Measurements from ENCODE around the gene GPR143. TPM values are rescaled to one million over a fixed set of nuclear protein-coding genes. Genes with fewer than 3 reads are reported as not detected.
"Not testable (repeated sequence)": the region's sequence is repeated elsewhere in the genome, so short reads cannot be mapped to it uniquely, and the experiment has no call there.

Gene GPR143
- total RNA-seq = 1 to 10 TPM in 1 of 2 donors, not detected in 1; 1.1 TPM
- long read RNA-seq, donor 1 = 0 reads
- long read RNA-seq, donor 2, partial matches to known transcripts = 0 of 1 reads
- long read RNA-seq, donor 2, other reads (novel, unspliced or antisense) = 0 of 1 reads

GRCh38 chrX:9765737-9766097 is at the start of gene GPR143:
TSS of gene GPR143 (minus strand) at chrX:9765847. CDS start at chrX:9765817, 30 bp downstream.
- DNase-seq (ENCODE audit: low spot score) = peak; percentile 69
- intact Hi-C loops (cut with DNase I) = no loop called here

GRCh38 chrX:9811086-9811485 is 45.4 kb upstream of the GPR143 start:
- DNase-seq (ENCODE audit: low spot score) = not testable (repeated sequence)
- intact Hi-C loops (cut with DNase I) = loop anchor here in 1 of 2 donors (5.0 kb wide), 1 partner anchor 1291 kb away; no protein-coding TSS in a partner anchor

- intact Hi-C loops (cut with DNase I) = loop anchor here in 1 of 2 donors (5.0 to 10.0 kb wide), 2 partner anchors 215 to 1292 kb away; no protein-coding TSS in a partner anchor
- not testable (repeated sequence) for DNase-seq (ENCODE audit: low spot score)
Measured at GRCh38 chrX:9809876-9810275, 44.2 kb upstream of the GPR143 start.

- DNase-seq (ENCODE audit: low spot score) = no peak
- intact Hi-C loops (cut with DNase I) = loop anchor here in 1 of 2 donors (10.0 kb wide), 1 partner anchor 213 kb away; no protein-coding TSS in a partner anchor
Measured at GRCh38 chrX:9807355-9808182, 41.9 kb upstream of the GPR143 start.

- DNase-seq (ENCODE audit: low spot score) = no peak
- intact Hi-C loops (cut with DNase I) = loop anchor here in 1 of 2 donors (10.0 kb wide), 1 partner anchor 211 kb away; no protein-coding TSS in a partner anchor
Measured at GRCh38 chrX:9805956-9806355, 40.3 kb upstream of the GPR143 start.

- no peak for DNase-seq (ENCODE audit: low spot score)
Measured at GRCh38 chrX:9804444-9804843, 38.8 kb upstream of the GPR143 start.

GRCh38 chrX:9802737-9803136 is 37.1 kb upstream of the GPR143 start:
- no peak for DNase-seq (ENCODE audit: low spot score)
- intact Hi-C loops (cut with DNase I) = loop anchor here in 1 of 2 donors (10.0 kb wide), 1 partner anchor 208 kb away; no protein-coding TSS in a partner anchor

More at GRCh38 chrX:9804444-9804843, 38.8 kb upstream of the GPR143 start:
- intact Hi-C loops (cut with DNase I) = loop anchor here in 1 of 2 donors (10.0 kb wide), 1 partner anchor 210 kb away; no protein-coding TSS in a partner anchor

- peak; percentile 34 for DNase-seq (ENCODE audit: low spot score)
- intact Hi-C loops (cut with DNase I) = no loop called here
Measured at GRCh38 chrX:9797384-9798360, 32.0 kb upstream of the GPR143 start.

- DNase-seq (ENCODE audit: low spot score) = peak; percentile 30
- intact Hi-C loops (cut with DNase I) = no loop called here
Measured at GRCh38 chrX:9794495-9794894, 28.8 kb upstream of the GPR143 start.

- intact Hi-C loops (cut with DNase I) = no loop called here
- no peak for DNase-seq (ENCODE audit: low spot score)
Measured at GRCh38 chrX:9790866-9791265, 25.2 kb upstream of the GPR143 start.

- intact Hi-C loops (cut with DNase I) = no loop called here
Measured at GRCh38 chrX:9789555-9789954, 23.9 kb upstream of the GPR143 start.

GRCh38 chrX:9788911-9789310 is 23.3 kb upstream of the GPR143 start:
- no peak for DNase-seq (ENCODE audit: low spot score)
- intact Hi-C loops (cut with DNase I) = no loop called here

More at GRCh38 chrX:9789555-9789954, 23.9 kb upstream of the GPR143 start:
- no peak for DNase-seq (ENCODE audit: low spot score)

GRCh38 chrX:9786798-9787635 is 21.4 kb upstream of the GPR143 start:
- intact Hi-C loops (cut with DNase I) = no loop called here
- DNase-seq (ENCODE audit: low spot score) = peak; percentile 63

GRCh38 chrX:9785944-9786797 is 20.5 kb upstream of the GPR143 start, which contains the start of gene SHROOM2:
TSS of gene SHROOM2 (plus strand) at chrX:9786429. CDS start at chrX:9786546, 117 bp downstream.
- DNase-seq (ENCODE audit: low spot score) = peak; percentile 69
- intact Hi-C loops (cut with DNase I) = no loop called here

- peak; percentile 79 for DNase-seq (ENCODE audit: low spot score)
- intact Hi-C loops (cut with DNase I) = no loop called here
Measured at GRCh38 chrX:9785254-9785943, 19.8 kb upstream of the GPR143 start.

- DNase-seq (ENCODE audit: low spot score) = peak; percentile 1
- intact Hi-C loops (cut with DNase I) = no loop called here
Measured at GRCh38 chrX:9784332-9784731, 18.7 kb upstream of the GPR143 start.

GRCh38 chrX:9781941-9782340 is 16.3 kb upstream of the GPR143 start:
- intact Hi-C loops (cut with DNase I) = no loop called here
- DNase-seq (ENCODE audit: low spot score) = peak; percentile 19
